ENCODE data around the gene DOCK6. TPM values are rescaled to one million over a fixed set of nuclear protein-coding genes. Genes with fewer than 3 reads are reported as not detected.

DOCK6 gene
- total RNA-seq, 1 experiment from 2014 or later, result 82.4 TPM

DNA sequence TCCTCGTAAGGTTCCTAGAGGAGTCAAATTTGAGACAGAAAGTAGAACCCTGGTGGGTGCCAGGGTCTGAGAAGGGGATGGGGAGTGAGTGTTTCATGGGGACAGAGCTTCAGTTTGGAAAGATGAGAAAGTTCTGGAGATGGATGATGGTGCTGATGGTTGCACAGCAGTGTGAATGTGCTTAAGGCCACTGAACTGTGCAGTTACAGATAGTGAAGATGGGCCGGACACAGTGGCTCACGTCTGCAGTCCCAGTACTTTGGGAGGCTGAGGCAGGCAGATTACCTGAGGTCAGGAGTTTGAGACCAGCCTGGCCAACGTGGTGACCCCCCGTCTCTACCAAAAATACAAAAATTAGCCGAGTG is 107.7 kb downstream of the DOCK6 start:
- TF ChIP-seq SRF (IDR thresholded peaks at IDR 0.05; ENCODE audit: low read depth), result no peak
- no peak for TF ChIP-seq CBX3 (IDR thresholded peaks at IDR 0.05; ENCODE audit: low read depth)
- no peak for TF ChIP-seq ZFX (IDR thresholded peaks at IDR 0.05)
- no peak for TF ChIP-seq JUND (IDR thresholded peaks at IDR 0.05)
- no peak for TF ChIP-seq YY1 (IDR thresholded peaks at IDR 0.05; ENCODE audit: extremely low read depth, insufficient replicate concordance, low read depth, low read length)
- ChIA-PET POLR2A (no interaction called here), RAD21 (ENCODE audit: low non-redundant PET in 1 of 2, low total read pairs in 2 of 2, uncharacterized antibody in 2 of 2, unreplicated experiment in 2 of 2) (no interaction called here), CTCF (no interaction called here)
- Histone ChIP-seq H3K9me2 (ENCODE audit: insufficient read depth) (no peaks in the 10 kb centered on the region), H4K20me1 (ENCODE audit: insufficient read depth) (no peaks in the 10 kb centered on the region), H3K27me3 (ENCODE audit: insufficient read depth, low read length) (no peaks in the 10 kb centered on the region), H3K4me3 (replicated peaks in 1 of 2; ENCODE audit: low read depth in 1 of 2, low read length in 2 of 2) (peak overlapping the region; percentile 83 to 89), H3K4me1 (ENCODE audit: control insufficient read depth in 1 of 2, insufficient read depth in 2 of 2, low read length in 2 of 2) (peaks cover 44 to 45% of the 10 kb centered on the region in 2 experiments), H3K27ac (ENCODE audit: low read depth, low read length) (peak overlapping the region; percentile 76), H3K79me2 (ENCODE audit: insufficient read depth, low read length) (peaks cover 50% of the 10 kb centered on the region), H3K36me3 (ENCODE audit: control insufficient read depth in 1 of 2, insufficient read depth in 2 of 2, low read length in 2 of 2) (no peaks in the 10 kb centered on the region), H3K9me3 (ENCODE audit: control insufficient read depth in 1 of 2, insufficient read depth in 1 of 2, low read depth in 1 of 2, low read length in 2 of 2) (no peaks in the 10 kb centered on the region), H2AFZ (ENCODE audit: low read depth, low read length, poor library complexity, severe bottlenecking) (no peak overlapping the region), H3K4me2 (ENCODE audit: low read length) (peak overlapping the region; percentile 95), H3K9ac (ENCODE audit: low read length) (peak overlapping the region; percentile 89)
- no peak for DNase-seq (ENCODE audit: low read depth, low spot score)
- BruUV-seq (replicated peaks), result no TSS peak
- ATAC-seq, result no peak
- intact Hi-C loops (cut with micrococcal nuclease), result no loop called here

DNA sequence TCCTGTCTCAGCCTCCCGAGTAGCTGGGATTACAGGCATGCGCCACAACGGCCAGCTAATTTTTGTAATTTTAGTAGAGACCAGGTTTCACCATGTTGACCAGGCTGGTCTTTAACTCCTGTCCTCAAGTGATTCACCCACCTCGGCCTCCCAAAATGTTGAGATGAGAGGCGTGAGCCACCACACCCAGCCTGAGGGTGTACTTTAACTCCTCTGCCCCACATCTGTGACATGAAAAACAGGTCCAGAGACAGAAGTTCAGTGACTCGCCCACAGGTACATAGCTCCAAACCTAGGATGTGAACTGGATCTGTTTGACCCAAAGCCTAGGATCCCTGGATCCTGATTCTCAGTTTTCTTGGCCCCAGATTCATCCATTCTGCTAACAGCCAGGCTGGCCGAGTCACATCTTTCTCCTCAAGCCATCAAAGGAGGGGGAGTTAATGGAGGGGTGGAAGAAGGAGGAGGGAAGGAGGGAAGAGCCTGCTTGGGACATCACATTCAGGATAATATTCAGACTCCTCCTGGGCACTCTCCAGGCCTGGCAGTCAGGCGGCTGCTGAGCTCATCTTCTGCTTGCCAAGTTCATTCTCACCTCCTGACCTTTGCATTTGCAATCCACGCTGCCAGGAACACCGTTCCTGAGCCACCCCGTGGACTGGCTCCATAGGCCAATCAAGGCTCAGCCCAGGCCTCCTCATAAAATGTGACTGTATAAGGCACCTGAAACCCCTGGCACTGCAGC is 109.8 kb downstream of the DOCK6 start:
- H3K9me2 ChIP-seq (ENCODE audit: insufficient read depth), result no peaks in the 10 kb centered on the region
- peaks cover 53% of the 10 kb centered on the region for H3K79me2 ChIP-seq (ENCODE audit: insufficient read depth, low read length)
- H3K4me2 ChIP-seq (ENCODE audit: low read length), result peak overlapping the region; percentile 15; the same call in 1 of the 2 replicates
- H3K27ac ChIP-seq (ENCODE audit: low read depth, low read length), result peak overlapping the region; percentile 34
- H3K4me1 ChIP-seq (ENCODE audit: control insufficient read depth in 1 of 2, insufficient read depth in 2 of 2, low read length in 2 of 2), result peaks cover 41 to 45% of the 10 kb centered on the region in 2 experiments
- peaks cover 0 to 13% of the 10 kb centered on the region in 2 experiments; a peak in 1 of 4 replicates for H3K36me3 ChIP-seq (ENCODE audit: control insufficient read depth in 1 of 2, insufficient read depth in 2 of 2, low read length in 2 of 2)
- no peaks in the 10 kb centered on the region for H4K20me1 ChIP-seq (ENCODE audit: insufficient read depth)
- RAD21 ChIA-PET (ENCODE audit: low non-redundant PET in 1 of 2, low total read pairs in 2 of 2, uncharacterized antibody in 2 of 2, unreplicated experiment in 2 of 2), result no interaction called here
- no peak for ATAC-seq
- POLR2A ChIA-PET, result no interaction called here
- intact Hi-C loops (cut with micrococcal nuclease), result no loop called here
- CTCF ChIA-PET, result no interaction called here
- DNase-seq (ENCODE audit: low read depth, low spot score), result no peak
- H2AFZ ChIP-seq (ENCODE audit: low read depth, low read length, poor library complexity, severe bottlenecking), result no peak overlapping the region
- H3K9me3 ChIP-seq (ENCODE audit: control insufficient read depth in 1 of 2, insufficient read depth in 1 of 2, low read depth in 1 of 2, low read length in 2 of 2), result no peaks in the 10 kb centered on the region
- H3K27me3 ChIP-seq (ENCODE audit: insufficient read depth, low read length), result no peaks in the 10 kb centered on the region
- TSS peak; percentile 37 for BruUV-seq (replicated peaks)
- H3K4me3 ChIP-seq (replicated peaks in 1 of 2; ENCODE audit: low read depth in 1 of 2, low read length in 2 of 2), result no peak overlapping the region
- no peak overlapping the region for H3K9ac ChIP-seq (ENCODE audit: low read length)
- no peak for TF ChIP-seq CEBPB (IDR thresholded peaks at IDR 0.05; ENCODE audit: low read depth)
- TF ChIP-seq POLR2AphosphoS5 (IDR thresholded peaks at IDR 0.05; ENCODE audit: low read depth, low read length), result no peak
- TF ChIP-seq POLR2A (IDR thresholded peaks at IDR 0.05; ENCODE audit: borderline replicate concordance, extremely low read depth, insufficient read depth, insufficient read length), result no peak
- TF ChIP-seq, protein P1, sequence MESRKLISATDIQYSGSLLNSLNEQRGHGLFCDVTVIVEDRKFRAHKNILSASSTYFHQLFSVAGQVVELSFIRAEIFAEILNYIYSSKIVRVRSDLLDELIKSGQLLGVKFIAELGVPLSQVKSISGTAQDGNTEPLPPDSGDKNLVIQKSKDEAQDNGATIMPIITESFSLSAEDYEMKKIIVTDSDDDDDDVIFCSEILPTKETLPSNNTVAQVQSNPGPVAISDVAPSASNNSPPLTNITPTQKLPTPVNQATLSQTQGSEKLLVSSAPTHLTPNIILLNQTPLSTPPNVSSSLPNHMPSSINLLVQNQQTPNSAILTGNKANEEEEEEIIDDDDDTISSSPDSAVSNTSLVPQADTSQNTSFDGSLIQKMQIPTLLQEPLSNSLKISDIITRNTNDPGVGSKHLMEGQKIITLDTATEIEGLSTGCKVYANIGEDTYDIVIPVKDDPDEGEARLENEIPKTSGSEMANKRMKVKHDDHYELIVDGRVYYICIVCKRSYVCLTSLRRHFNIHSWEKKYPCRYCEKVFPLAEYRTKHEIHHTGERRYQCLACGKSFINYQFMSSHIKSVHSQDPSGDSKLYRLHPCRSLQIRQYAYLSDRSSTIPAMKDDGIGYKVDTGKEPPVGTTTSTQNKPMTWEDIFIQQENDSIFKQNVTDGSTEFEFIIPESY (IDR thresholded peaks at IDR 0.05; ENCODE audit: extremely low read depth, insufficient replicate concordance, low read length), result no peak
- TF ChIP-seq, protein P2, sequence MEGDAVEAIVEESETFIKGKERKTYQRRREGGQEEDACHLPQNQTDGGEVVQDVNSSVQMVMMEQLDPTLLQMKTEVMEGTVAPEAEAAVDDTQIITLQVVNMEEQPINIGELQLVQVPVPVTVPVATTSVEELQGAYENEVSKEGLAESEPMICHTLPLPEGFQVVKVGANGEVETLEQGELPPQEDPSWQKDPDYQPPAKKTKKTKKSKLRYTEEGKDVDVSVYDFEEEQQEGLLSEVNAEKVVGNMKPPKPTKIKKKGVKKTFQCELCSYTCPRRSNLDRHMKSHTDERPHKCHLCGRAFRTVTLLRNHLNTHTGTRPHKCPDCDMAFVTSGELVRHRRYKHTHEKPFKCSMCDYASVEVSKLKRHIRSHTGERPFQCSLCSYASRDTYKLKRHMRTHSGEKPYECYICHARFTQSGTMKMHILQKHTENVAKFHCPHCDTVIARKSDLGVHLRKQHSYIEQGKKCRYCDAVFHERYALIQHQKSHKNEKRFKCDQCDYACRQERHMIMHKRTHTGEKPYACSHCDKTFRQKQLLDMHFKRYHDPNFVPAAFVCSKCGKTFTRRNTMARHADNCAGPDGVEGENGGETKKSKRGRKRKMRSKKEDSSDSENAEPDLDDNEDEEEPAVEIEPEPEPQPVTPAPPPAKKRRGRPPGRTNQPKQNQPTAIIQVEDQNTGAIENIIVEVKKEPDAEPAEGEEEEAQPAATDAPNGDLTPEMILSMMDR (IDR thresholded peaks at IDR 0.05 in 2 of 3, conservative IDR thresholded peaks at IDR 0.05 in 1 of 3; ENCODE audit: borderline replicate concordance in 1 of 3, insufficient read depth in 1 of 3, low read depth in 2 of 3, low read length in 2 of 3), result no peak
- TF ChIP-seq, protein P3, sequence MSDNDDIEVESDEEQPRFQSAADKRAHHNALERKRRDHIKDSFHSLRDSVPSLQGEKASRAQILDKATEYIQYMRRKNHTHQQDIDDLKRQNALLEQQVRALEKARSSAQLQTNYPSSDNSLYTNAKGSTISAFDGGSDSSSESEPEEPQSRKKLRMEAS (IDR thresholded peaks at IDR 0.05), result no peak
- TF ChIP-seq ELF1 (IDR thresholded peaks at IDR 0.05; ENCODE audit: borderline replicate concordance, low read depth), result no peak
- TF ChIP-seq JUND (IDR thresholded peaks at IDR 0.05), result no peak
- TF ChIP-seq TCF7L2 (IDR thresholded peaks at IDR 0.05; ENCODE audit: borderline replicate concordance, extremely low read depth, insufficient read depth, insufficient read length), result no peak
- TF ChIP-seq SP1 (IDR thresholded peaks at IDR 0.05; ENCODE audit: low read depth), result no peak
- no peak for TF ChIP-seq EZH2phosphoT487 (IDR thresholded peaks at IDR 0.05; ENCODE audit: borderline replicate concordance)
- TF ChIP-seq, protein P4, sequence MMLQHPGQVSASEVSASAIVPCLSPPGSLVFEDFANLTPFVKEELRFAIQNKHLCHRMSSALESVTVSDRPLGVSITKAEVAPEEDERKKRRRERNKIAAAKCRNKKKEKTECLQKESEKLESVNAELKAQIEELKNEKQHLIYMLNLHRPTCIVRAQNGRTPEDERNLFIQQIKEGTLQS (IDR thresholded peaks at IDR 0.05), result no peak
- no peak for TF ChIP-seq FOSL1 (IDR thresholded peaks at IDR 0.05; ENCODE audit: low read depth)
